GM19463 (cell line): ENCODE data around the gene SSTR3.
"Not testable (repeated sequence)": the region's sequence is repeated elsewhere in the genome, so short reads cannot be mapped to it uniquely, and the experiment has no call there.

ENCODE experiments used
- ATAC-seq: cut with Tn5 transposase; IDR thresholded peaks from one replicate; pipeline ENCODE4 v1.9.1; 2021; ENCODE audit warnings: mild to moderate bottlenecking, moderate library complexity; ENCODE audit not compliant: unreplicated experiment

The SSTR3 gene

GRCh38 chr22:37213218-37213855, 1.1 kb upstream of the SSTR3 start:
- ATAC-seq, result no peak

DNA sequence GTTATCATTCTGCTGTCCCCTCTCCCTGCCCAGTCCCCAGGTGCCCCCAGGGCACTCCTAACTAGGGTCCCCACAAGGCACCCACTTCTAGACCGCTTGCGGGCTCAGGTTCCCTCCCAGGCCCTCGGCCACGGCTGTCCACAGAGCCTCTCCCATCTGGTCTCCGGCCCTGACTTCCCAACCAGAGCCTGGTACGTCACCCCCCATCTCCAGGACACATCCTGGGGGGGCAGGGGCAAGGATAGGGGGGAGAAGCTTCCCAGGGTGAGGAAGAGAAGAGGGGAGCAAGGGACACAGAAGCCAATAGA, 457 bp downstream of the SSTR3 start:
- ATAC-seq, result no peak

GRCh38 chr22:37211075-37211865, 1.0 kb downstream of the SSTR3 start:
- ATAC-seq, result no peak

DNA sequence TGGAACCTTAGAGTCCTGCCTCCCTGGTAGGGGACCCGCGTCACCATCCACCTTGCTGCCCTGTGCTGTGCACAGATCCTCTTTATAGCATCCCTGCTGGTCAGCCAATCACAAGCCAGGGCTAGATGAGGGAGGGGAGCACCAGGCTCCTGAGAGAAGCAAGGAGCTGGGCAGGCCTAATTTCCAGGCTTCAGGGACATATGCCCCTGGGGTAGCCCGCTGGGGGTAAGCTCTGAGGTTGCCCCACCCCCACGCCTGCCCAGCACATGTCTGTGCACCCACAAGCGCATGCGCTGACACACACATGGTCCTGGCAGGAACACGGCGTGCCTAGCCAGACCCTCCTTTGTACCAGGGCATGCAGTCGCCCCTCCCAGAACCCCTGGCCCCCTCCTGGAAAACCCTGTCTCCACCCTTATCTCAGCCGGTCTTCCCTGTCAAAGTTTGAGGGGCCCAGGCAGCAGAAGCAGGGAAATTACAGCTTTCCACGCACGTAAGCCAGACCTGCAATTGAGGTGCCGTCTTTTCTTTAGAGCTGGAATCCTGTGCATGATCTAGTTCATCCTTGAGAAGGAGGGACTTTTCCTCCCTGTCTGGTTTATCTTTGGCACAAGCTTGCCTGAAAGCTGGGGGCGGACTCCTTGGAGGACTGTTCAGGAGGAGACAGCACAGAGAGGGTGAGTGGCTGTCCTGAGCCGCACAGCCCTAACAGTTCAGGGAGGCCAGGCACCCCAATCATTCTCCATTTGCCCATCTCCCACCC, 2.1 kb downstream of the SSTR3 start:
- ATAC-seq, result no peak

- no peak for ATAC-seq
Measured at GRCh38 chr22:37209140-37209845, 3.0 kb downstream of the SSTR3 start.

DNA sequence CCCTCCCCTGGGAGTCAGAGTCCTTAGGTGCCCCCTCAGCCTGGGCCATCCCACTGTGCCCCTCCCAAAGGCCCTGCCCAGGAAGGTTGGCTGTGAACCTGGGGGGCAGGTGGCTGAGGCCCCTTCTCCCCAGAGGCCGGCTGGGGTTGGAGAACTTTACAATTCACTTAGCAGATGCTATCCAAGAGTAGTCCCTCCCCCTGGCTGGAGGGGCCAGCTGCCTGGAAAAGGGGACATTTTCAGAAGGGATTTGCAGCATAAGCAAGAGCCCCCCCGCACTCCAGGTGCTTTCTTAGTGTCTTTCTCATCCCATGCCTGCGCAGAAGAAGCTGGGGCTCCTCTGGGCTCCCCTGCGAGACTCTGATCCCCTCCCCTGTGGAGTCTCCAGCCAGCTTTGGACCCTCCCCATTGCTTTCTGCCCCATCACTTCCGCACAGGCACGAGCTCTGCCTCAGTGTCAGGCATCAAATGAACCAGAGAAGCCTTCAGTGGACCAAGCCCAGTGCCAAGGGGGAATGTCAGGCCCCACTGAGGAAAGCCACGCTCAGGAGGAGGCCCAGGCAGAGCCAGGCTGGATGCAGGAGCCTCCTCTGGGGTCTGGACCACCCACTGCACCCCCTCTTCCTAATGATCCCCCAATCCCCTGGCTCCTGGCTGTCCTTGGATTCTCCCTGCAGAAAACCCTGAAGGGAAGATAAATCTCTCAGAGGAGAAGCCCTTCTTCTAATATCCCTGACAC, 3.7 kb downstream of the SSTR3 start:
- ATAC-seq, result no peak

- ATAC-seq, result no peak
Measured at GRCh38 chr22:37207981-37208380, 4.3 kb downstream of the SSTR3 start.

DNA sequence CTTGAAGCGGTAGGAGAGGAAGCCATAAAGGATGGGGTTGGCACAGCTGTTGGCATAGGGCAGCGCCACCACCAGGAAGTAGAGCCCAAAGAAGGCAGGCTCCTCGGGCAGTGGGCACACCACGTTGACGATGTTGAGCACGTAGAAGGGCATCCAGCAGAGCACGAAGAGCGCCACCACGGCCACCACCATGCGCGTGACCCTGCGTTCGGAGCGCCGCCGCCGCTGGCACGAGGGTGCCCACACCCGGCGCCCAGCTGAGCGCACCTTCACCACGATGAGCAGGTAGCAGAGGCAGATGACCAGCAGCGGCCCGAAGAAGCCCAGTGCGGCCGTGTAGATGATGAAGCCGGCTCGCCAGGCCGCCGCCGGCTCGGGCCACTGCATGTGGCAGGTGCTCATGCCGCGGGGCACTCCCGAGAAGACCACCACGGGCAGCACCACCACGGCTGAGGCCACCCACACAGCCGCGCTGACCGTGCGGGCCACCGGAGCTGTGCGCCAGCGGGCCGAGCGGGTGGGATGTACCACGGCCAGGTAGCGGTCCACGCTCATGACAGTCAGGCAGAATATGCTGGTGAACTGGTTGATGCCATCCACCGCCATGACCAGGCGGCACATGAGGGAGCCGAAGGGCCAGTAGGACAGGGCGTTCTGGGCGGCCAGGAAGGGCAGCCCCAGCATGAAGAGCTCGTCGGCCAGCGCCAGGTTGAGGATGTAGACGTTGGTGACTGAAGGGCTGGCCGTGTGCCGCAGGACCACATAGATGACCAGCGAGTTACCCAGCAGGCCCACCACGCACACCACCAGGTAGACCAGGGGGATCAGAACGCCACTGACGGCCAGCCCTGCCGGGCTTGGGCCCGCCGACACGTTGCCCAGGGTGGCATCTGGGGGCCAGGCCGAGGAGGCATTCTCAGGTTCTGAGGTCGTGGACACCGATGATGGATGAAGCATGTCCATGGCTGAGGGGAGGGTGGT, 5.1 kb downstream of the SSTR3 start:
- no peak for ATAC-seq

DNA sequence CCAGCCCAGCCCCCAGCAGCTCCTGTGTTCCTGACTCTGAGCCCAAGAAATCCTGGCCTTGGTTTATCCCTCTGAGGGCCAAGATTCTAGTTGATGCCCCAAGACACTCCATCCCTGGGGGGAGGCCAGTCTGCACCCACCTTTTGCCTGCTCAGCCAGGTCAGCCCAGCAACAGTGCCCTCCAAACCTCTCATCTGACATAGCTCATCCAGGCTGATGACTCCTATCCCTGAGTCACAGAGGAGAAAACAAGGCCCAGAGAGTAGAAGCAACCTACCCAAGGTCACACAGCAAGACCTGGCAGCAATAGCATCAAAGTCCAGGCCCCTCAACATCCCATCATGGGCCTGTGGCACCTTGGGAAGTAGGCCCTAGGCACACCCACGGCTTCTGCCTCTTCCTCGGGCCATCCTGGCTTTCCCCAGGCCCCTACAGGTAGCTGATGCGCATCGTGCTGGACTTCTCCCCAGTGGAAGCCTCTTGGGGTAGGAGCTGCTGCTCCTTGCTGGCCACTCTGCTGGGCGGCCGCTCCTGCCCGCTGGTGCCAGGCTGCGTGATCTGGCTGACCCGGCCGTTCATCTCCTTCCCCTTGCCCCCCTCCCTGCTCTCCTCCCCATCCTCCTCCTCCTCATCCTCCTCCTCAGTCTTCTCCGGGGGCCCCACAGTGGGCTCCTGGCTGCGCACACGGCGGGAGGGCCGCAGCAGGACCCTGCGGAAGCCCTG, 6.0 kb downstream of the SSTR3 start:
- no peak for ATAC-seq

DNA sequence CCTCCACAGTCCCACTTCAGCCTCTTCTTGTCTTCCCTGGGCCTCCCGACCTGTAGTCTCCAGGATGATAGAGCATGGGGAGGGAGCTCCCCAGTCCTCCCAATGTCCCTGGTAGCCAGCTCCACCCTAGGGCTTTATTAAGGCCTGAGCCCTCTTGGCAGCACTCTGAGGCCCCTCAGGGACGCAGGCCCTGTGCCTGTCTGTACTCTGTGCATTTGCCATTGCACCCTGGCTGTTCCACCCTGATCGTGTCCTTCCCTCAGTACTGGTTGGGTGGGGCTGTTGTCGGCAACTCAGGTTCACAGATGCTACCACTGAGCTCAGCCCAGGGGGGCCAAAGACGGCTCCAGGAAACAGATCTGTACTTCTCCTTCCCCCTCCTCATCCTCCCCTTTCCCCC, 7.2 kb downstream of the SSTR3 start:
- no peak for ATAC-seq

- no peak for ATAC-seq
Measured at GRCh38 chr22:37204045-37204655, 8.1 kb downstream of the SSTR3 start.

DNA sequence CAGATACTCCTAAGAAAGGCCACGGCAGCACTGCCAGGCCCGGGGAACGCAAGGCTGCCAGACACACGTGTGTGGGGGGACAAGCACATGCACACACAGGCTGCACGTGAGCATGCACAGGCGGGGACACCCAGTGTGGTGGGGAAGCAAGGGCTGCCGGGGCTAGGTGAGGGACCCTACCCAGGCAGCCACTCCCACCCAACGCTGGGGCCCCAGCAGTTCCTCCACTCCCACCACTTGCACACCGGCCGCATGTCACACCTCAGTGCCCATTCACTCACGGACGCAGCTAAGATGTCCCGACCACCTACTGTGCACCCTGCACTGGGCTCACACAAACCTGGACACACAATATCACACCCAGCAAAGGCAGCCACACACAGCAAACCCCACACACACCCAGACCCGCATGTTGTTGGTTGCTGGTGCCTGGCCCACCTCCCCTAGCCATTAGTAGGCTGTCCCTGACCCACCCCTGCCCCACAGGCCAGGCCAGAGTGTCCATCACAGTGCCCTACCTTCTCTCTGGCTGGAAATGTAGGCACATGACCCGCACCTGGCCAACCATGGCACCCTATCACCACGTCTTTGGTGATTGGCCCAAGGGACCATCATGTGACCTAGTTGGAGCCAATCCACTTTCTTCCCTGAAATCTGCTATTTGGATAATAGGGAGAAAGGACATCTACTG, 8.8 kb downstream of the SSTR3 start:
- ATAC-seq, result no peak

DNA sequence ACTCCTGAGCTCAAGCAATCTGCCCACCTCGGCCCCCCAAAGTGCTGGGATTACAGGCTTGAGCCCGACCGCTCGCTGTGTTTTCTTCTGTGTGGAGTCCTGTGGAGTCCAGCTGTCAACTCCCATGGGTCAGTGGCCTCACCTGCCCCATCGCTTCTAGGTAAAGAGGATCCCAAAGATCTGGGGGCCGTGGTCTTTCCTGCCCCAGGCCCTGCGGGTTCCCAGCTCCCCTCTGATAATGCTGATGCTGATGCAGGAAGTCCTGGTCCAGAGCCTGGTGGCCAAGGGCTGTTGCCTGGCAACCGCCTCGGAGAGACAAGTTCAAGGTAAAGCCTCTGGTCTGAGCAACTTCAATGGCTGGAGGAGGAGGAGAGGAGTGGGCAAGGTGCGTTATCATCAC, 9.6 kb downstream of the SSTR3 start:
- no peak for ATAC-seq

DNA sequence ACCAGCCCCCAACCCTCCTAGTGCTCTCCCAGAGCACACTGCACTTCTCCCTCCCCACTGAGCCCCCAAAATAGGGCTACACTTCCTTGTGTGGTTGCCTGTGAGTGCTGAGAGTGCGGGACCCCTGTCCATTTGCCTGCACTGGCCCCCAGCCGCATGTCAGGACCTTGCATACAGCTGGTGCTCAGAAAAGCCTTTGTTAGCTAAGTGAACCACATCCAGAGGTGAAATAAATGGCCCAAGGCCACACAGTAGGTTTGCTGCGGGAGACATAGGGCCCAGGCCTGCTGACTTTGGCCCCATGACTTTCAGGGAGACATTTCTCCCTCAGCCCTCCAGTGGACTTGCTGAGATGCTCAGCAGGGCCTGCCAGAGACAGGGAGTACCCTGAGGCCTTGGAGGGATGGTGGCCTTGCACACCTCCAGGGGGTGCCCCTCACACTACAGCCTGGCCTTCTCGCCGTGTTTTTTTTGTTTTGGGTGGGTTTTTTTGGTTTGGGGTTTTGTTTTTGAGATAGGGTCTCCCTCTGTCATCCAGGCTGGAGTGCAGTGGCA, 10.2 kb downstream of the SSTR3 start:
- ATAC-seq, result no peak

DNA sequence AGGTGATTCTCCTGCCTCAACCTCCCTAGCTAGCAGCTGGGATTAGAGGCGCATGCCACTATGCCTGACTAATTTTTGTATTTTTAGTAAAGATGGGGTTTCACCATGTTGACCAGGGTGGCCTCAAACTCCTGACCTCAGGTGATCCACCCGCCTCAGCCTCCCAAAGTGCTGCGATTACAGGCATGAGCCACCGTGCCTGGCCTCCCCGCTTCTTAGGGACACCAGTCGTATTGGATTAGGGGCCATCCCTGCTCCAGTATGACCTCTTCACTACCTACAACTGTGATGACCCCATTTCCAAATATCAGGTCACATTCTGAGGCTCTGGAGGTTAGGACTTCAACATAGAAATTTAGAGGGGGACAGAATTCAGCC, 10.8 kb downstream of the SSTR3 start:
- not testable (repeated sequence) for ATAC-seq

- no peak for ATAC-seq
Measured at GRCh38 chr22:37199760-37200108, 12.5 kb downstream of the SSTR3 start.

- ATAC-seq, result peak; percentile 92
Measured at GRCh38 chr22:37199103-37199759, 13.0 kb downstream of the SSTR3 start.
